Right kidney (tissue), 1 donor: ENCODE data around the gene CROCC2.

Experiments used
- DNase-seq: peaks from one replicate; pipeline ENCODE4 v3.0.0-alpha.2; 2016

CROCC2 gene

DNA sequence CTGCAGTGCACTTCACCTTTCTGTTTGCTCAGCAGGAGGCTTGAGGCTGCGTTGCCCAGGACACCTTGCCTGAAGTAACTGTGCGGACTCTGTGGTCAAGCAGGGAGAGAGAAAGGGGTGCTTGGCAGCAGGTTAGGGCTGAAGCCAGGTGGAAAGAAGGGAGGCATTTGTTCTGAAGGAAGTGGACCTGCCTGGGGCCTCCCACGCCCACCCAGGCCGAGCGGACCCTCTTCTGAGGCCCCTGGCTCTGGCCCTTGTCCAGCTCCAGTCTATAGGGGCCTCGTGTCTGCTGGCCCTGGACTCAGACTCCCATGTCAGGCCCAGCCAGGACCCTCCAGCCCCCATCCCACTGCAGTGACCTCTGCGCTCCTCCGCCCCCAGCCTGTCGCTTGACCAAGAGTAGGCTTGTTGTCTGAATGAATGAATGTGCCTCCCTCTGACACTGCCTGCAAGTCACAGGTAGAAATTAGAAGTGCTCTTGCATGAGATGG lies 94.7 kb downstream of the CROCC2 start:
- DNase-seq, result no peak

DNA sequence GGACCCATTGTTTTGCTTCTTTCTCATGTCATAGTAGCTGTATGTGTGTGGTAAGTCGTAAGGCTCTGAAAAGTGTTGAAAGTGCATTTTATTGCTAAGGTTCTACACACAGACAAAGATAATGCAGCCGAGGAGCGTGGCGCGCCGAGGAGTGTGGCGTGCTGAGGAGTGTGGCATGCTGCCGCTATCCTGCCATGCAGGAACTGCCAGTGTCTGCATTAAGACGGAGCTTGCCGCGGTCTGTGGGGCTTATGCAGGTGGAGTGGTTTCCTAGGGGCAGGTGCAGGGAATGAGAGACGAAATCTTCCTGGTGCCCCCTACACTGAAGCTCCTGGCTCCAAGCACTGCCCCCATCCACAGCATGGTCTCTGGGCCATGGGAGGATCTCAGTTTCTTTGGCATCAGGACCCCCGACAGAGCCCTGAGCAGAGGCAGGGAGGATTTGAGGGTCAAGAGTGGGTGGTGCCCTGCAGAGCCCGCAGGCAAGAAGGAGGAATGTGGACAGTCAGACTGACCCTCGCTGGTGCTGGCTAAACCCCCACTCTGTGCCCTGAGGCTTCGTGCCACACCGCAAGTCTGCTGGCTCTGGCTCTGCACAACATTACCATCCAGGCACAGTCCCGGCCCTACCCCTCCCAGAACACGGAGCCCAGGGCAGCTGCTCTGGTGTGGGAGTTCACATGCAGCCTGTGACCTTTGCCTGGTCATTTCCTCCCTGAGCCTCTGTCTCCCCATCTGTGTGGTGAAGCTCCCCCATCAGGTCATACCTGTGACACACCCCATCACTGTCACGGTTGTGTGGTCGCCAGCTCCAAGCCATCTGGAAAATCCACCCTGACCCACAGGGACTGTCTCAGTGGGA lies 95.5 kb downstream of the CROCC2 start:
- DNase-seq, result peak; percentile 1

DNA sequence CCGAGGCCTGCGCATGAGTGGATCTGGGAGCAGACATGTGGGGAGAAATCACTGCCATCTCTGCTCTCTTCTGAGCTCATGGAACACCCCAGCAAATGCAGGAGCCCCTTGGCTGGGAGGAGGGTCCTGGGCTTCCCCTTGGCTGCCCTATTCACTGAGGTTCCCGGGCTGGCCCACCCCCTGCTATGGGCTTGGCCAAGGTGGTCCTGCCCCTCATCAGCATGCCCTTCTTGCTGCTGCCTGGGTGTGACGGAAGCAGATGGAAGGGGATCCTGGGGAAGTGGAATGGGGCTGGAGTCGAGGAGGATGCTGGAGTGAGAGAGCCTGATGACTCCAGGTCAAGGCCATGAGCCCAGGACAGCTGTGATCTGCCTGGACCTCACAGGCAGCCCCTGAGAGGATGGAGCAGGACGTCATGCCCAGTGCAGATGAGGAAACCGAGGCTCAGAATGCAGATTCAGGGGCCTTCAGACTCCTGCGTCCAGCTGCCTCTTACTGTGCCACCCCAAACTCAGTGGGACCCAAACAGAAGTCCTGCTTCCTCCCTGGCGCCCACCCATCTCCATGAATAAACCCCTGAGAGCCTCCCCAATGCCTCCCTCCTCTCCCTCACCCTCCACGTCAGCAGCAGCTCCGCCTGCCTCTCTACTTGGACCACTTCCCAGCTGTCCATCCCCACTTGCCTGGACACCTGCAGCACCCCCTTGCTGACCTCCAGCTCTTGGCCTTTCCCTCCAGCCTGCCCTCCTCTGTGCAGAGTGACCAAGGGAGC lies 96.3 kb downstream of the CROCC2 start:
- no peak for DNase-seq

DNA sequence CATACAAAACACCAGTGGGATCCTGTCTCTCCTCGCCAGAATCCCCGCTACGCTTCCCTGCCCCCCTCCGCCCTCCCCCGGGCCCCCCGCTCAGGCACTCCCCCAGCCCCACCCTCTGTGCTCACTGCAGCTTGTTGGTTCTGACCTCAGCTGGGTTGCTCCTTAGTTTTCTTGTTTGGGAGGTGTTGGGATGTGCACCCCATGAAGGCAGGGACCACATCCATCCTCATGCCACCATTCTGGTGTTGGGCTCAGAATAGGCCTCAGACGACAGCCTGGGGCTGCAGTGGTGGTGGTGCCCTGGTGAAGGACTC lies 96.9 kb downstream of the CROCC2 start:
- no peak for DNase-seq

DNA sequence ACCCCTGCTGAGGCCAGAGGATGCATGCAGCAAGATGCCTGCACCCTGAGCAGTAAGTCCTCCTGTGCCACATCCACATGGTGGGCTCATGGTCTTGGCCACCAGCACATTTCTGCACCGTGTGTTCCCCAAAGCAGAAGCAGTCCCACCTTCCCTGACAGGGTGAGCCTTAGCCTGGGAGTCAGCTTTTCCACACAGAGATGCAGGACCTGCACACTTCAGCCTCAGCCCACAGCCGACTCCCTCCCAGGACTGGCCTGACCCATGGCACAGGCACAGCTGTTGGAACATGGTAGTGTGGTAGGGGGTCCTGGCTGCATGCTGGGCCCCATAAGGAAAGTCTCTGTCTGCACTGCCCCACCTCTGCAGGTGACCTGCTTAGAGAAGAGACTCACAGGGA lies 97.2 kb downstream of the CROCC2 start:
- DNase-seq, result no peak

DNA sequence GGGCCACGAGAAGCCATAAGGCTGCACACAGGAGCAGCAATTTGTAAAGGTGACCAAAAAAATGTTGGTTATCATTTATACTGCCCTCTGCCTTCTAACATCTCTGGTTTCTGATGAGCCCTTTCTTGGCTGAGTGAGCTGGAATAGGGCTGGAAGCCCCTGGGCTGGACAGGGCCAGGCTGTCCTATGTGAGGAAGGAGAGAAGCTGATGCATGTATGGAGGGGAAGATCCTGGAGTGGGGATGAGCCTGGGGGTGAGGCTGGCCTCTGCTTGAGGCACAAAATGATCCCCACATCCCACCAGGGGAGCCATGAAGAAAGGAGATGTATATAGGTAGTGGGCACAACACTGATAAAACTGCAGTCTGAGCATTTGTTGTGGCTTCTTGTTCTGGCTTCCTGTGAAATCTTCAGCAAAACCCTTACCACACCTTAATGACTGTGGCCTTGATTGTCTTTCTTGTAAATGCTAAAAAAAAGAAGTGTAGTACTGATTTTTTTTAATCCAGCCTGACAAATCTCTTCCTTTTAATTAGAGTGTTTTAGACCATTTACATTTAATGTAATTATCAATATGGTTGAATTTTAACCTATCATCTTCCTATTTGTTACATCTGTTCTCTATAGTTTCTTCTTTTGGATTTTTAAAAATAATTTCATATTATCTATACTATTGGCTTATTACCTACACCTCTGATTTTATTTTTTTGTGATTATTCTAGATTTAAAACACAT lies 97.9 kb downstream of the CROCC2 start:
- DNase-seq, result no peak

DNA sequence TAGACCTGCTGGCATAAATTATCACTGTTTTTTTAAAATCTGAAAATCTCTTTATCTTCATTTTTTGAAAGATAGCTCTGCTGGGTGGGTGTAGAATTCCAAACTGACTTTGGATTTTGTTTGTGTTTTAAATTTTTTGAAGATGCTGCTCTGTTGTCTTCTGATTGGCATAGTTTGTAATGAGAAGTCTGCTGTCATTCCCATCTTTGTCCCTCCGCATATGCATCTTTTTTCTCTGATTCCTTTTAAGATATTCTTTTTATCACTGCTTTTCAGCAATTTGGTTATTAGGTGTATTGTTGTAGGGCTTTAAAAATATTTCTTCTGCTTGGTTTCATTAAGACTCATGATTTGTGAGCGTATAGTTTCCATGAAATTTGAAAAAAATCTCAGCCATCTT lies 99.4 kb downstream of the CROCC2 start:
- no peak for DNase-seq

DNA sequence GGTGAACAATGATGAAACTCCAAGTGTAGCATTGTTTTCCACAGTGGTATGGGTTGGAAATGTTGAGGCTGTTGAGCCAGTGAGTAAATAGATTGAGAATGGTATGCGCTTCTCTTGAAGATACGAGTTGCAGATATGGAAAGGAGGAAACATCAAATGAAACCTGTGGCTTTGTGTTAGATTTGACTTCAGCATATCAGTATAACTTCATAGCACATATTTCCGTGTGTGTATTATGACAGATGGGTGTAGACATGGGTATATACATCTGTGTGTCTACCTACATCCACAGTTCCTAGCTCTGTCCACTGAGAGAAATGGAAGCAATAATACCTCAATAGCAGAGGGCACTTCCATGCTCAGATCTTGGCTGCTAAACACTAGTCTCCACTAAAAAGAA lies 100.3 kb downstream of the CROCC2 start:
- DNase-seq, result no peak

DNA sequence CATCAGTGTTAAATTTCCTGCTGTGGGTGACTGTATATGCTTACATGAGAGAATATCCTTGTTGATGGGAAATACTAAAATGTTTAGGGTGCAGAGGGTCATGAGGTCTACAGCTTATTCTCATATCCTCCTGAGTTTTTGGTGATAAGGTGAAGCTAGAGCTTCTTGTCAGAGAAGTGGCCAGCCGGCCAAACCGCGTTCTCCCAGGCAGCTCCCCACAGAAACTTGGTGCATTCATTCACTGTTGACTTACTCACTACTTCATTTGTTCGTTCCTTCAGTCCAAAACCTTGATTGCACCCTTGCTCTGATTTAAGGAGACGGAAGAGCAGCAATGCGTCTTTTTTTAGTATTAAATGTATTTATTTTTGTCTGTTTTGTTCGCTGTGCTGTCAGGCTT lies 101.0 kb downstream of the CROCC2 start:
- DNase-seq, result no peak

DNA sequence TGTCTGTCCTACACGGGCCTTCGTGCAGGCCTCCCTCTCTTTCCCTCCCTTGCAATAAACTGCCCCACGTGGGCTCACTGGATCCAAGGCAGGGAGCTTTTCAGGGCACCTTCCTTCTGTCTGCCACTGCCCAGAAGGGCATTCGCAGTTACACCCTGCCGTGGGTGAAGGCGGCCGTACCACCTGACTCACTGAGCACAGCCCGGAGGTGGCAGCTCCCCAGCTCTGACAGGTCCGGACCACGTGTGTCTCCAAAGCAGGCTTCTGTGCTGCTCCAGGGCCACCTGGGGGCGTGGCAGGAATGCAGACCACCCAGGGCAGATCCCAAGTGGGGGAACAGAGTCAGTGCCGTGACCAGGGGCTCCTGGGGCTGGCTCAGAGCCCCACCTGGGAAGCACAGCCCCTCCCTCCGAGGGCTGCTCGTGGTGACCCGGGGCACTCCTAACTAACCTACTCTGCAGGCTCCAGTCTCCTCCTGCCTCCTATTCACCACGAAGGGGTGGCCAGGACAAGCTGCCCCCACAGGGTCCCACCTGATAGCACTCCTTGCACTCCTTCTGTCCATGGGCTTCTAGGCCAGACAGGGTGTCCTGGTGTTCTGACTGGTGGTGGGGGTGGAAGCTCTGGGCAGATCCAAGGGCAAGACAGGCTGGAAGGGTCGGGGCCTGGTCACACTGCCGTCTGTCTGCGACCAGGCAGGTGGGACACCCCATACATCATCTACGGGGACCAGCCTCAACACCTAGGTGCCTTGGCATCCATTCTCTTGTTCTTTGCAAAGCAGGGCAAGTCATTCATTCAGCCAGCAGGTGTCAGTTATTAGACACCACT lies 102.0 kb downstream of the CROCC2 start:
- no peak for DNase-seq

DNA sequence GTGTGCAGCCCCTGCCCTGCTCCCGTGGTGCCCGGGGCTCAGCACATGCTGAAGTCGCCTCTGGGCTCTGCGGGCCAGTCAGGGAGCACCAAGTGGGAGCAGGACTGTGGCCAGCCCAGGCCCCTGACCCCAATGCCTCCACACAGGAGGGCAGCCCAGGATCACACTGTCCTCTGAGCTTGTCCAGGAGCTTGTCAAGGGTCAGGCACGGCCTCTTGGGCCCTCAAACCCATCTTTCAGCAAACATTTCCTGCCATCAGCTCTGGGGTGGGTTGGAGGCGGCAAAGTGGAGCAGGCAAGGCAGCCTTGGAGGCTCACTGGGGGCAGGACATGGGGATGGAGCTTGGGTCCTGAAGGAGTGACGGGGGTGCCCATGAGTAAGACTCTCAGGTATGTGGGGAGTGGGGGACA lies 102.6 kb downstream of the CROCC2 start:
- DNase-seq, result no peak

DNA sequence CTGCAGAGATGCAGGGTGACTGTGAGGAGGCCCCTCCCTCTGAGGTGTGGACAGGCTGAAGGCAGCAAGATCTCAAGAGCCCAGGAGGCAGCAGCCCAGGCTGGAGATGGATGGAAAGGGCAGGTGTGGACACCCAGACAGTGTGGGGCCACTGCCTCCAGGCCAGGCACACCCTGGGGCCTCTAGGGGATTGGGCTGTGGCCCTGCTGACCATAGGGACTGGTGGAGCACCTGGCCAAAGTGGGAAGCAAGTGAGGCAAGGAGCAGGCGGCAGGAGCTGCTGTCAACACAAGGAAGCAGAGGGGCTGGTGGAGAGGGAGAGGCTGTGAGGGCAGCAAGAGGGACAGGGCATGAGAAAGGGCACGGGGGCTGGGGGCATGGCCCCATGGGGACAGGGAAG lies 103.1 kb downstream of the CROCC2 start:
- DNase-seq, result no peak

DNA sequence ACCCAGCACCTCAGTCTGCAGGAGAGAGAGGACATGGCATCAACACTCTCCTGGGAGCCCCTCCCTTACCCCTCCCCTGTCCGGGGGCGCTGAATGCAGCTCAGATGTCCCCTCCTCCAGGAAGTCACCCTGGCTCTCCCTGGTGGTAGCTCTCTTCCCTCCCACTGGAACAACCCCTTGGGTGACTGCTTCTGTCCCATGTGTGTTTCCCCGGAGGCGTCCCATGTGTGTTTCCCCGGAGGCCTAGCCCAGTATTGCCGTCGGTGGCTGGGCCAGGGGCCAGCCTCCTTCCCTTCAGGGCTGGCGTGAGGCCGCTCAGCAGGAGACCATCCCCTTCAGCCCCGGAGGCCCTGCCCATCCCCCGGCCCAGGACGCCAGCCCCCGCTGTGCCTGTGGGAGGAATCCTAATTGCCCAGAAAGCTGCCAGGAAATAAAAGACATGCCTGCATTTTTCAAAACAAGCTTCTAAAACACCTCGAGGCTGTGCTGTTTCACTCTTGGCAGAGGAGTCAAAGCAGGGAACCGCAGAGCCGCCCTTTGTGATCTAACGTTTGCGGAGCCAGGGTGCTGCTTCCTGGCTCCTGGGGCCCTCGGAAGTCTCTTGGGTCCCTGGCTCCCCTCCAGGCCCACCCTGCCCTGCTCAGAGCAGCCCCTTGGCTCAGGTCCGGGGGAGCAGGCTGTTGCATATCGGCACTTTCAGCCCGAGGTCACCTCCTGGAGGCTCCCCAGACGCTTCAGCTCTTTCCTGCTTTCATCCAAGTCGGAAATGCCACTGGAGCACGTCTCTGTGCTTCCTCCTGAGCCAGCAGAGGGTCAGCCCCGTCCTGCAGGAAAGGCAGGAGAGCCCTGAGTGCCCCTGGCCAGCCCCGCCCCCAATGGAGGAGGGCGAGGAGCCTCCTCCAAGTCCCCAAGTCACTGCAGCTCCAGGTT lies 103.7 kb downstream of the CROCC2 start:
- peak; percentile 69 for DNase-seq

DNA sequence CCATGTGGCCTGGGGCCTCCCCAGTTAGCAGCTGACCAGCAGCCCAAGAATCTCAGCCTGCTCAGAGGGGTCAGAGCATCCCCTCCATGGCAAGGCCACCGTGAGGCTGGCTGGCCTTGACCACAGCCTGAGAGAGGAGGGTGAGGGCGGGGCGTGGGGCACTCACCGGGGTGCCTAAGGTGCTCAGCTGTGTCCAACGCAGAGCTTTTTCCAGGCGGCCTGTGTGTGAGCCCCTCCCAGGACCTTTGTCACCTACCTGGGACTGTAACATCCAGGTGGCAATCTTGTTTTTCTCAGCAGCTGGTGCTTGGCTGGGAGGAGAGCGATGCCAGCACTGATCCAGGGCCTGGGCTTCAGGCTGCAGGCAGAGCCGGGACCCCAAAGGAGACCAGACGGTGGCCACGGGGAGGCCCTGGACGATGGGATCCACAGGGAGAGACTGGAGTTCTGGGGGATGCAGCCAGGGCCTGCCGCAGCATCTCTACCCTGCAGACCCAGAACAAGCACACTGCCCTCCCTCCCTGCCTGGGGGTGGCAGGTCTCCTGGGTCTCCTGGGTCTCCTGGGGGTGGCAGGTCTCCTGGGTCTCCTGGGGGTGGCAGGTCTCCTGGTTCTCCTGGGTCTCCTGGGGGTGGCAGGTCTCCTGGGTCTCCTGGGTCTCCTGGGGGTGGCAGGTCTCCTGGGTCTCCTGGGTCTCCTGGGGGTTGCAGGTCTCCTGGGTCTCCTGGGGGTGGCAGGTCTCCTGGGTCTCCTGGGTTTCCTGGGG lies 104.6 kb downstream of the CROCC2 start:
- DNase-seq, result no peak

DNA sequence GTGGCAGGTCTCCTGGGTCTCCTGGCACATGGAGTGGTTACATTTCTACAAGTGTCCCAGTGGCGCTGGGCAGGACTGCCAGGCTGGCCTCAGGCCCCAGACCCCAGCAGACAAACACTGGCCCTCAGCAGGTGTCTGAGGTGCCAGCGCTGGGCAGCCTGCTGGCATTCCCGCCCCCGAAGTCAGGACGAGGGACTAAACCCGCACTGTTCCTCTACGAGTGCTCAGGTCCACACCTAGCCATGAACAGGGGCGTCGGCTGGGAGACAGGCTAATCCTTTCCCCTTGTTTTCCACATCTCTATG lies 105.1 kb downstream of the CROCC2 start:
- no peak for DNase-seq

DNA sequence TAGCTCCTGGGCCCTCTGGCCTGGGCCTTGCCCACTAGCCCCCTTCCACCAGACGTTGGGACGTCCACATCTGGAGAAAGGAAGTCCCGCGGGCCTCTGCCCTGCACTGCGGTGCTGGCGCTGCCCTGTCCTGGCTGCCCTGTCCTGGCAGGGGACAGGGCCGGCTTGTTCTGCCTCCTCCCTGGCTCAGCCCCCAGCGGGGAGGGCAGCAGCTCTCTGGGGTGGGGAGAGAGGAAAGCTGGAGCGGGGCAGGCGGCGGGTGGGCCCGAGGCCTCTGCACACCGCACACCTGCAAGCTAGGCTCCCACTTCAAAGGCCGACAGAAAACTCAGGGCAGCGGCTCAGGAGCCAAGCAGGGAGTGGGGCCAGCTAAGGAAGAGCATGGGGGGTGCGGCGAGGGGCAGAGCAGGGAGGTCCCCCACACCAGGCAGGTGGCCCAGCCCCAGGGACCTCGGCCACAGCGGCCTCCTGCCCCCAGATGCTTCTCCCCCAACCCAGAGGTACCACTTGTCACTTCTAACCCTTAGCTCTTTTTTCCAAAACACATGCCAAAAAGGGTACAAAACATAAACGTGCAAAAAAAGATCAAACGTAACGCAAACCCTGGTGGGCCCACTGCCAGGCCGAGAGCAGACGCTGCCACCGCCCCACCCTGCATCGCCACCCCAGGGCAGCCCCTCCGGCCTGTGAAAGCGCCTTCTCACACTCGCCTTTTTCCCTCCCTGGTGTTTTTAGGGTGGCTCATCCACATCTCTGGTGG lies 105.8 kb downstream of the CROCC2 start:
- no peak for DNase-seq

DNA sequence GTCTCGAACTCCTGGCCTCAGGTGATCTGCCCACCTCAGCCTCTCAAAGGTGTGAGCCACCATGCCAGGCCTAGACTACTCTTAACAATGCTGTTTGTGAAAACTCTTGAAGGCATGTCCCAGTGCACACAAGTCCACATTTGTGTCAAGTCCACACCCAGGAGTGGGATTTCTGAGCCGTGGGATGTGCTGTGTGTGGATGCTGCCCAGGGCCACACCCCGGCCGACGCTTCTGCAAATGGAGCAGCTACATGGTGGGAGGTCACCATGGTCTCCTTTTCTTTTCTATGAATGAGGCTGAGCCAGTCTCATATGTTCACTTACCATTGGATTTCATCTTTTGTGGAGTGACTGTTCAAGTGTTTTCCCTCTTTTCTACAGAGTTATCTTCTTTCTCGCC lies 108.1 kb downstream of the CROCC2 start:
- DNase-seq, result no peak

DNA sequence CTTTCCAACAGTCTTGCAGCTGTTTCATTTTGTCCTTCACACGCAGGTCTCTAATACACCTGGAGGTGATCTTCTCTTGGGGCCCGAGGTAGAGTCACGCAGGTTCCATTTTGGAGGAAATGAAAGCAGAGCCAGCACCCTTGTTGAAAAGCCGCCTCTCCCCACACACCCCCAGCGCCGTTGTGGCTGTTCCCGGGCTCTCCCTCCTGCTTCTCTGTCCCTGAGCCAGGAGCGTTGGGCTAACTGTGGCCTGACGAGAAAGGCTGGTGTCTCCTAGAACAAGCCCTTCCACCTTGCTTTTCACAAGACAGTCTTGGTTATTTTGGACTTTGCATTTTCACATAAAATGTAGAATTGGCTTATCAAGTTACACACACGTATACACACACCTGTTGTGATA lies 108.6 kb downstream of the CROCC2 start:
- DNase-seq, result no peak

DNA sequence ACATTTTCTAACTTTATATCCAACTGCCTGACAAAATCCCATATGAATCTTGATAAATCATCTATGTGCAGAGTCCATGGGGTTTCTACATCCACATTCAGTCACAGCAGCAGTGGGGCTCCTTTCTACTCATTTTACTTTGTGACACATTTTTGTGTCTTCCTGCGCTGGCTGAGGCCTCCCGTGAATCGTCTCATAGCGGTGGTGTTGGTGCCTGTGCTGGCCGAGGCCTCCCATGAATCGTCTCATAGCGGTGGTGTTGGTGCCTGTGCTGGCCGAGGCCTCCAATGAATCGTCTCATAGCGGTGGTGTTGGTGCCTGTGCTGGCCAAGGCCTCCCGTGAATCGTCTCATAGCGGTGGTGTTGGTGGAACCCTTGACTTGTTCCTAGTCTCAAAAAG lies 109.3 kb downstream of the CROCC2 start:
- DNase-seq, result no peak
